SJSA1 (cell line): ENCODE results near the gene HYDIN. TPM values are rescaled to one million over a fixed set of nuclear protein-coding genes. Genes with fewer than 3 reads are reported as not detected.
"Not testable (repeated sequence)": the region's sequence is repeated elsewhere in the genome, so short reads cannot be mapped to it uniquely, and the experiment has no call there.

ENCODE experiments used
- DNase-seq, 2 experiments: peaks; one replicate each; pipeline ENCODE4 v3.0.0-alpha.2; 2015 to 2020; ENCODE audit warnings: low spot score in 2 of 2, low read depth in 1 of 2
- H3K27ac ChIP-seq: fragments of 250-450 bp; sonication (Bioruptor Pico); 2 replicates; pipeline ENCODE4 v1.5.1; 2020; ENCODE audit warnings: mild to moderate bottlenecking, moderate library complexity
- H3K27me3 ChIP-seq: fragments of 250-450 bp; sonication (Bioruptor Pico); replicated peaks from 2 replicates; pipeline ENCODE4 v1.5.1; 2020; ENCODE audit warnings: mild to moderate bottlenecking, moderate library complexity
- H3K36me3 ChIP-seq: fragments of 250-450 bp; sonication (Bioruptor Pico); 2 replicates; pipeline ENCODE4 v1.5.1; 2020; ENCODE audit warnings: mild to moderate bottlenecking
- H3K4me1 ChIP-seq: fragments of 250-450 bp; sonication (Bioruptor Pico); replicated peaks from 2 replicates; pipeline ENCODE4 v1.6.1; 2021; ENCODE audit warnings: mild to moderate bottlenecking
- H3K4me3 ChIP-seq: fragments of 250-450 bp; sonication (Bioruptor Pico); 2 replicates; pipeline ENCODE4 v1.5.1; 2020; ENCODE audit warnings: mild to moderate bottlenecking
- H3K9me3 ChIP-seq: fragments of 250-450 bp; sonication (Bioruptor Pico); replicated peaks from 2 replicates; pipeline ENCODE4 v1.5.1; 2020; ENCODE audit warnings: mild to moderate bottlenecking
- total RNA-seq: library from RNA; depleted of rRNA; stranded (reverse); fragments of >200 nt; shearing (Covaris generic); gene quantifications from 2 replicates; pipeline ENCODE4 v1.2.3, GENCODE V29; 2014

HYDIN gene
- total RNA-seq, 1 experiment from 2014 or later = 0.16 TPM

DNA sequence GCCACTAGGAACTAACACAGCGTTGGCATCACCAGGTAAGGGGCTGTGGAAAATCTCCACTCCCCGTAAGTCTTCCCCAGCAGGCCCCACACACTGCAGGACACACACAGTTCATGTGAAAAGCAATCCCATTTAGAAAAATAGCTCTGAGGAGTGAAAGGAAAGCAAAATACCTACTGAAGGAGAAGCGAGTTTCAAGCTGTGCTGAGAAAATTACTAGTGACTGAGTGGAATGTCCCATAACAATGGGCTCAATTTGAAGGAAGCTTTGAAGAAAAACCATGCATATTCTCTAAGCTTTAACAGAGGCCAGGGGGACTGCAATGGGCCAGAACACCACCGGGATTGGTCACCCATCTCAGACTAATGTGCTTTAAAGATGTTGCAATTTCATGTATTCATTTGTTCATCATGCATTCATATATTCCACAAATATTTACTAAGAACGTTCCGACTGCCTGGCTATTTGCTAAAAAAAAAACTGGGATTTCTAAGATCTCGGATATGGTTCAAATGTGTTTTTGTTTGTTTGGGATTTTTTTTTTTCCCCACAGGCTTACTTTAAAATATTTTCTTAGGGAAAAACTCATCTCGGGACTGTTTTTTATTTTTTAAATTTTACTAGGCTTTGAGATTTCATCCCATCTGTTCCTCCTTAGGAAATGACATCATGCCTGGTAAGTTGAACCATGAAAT is 202.3 kb downstream of the HYDIN start:
- H3K4me3 ChIP-seq, H3K4me1 ChIP-seq, H3K27ac ChIP-seq, H3K27me3 ChIP-seq, H3K9me3 ChIP-seq, H3K36me3 ChIP-seq, DNase-seq: not testable (repeated sequence)

DNA sequence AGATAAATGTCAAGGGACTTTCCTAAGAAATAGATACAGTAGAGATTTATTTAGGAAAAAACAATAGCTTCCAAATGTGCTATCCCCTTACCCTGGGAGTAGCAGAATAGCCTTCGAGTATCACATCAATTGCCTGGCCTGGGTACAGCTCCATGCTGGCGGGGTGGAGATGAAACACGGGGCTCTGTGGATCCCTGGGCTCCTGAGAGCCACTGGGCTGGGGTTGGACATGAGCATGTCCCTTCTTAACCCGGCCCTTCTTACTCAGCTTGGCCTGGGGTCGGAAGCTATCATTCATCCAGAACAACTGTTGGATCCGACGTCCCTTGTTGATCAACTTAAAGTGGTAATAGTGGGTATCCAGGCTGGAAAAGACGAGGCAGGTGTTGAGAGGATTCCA is 203.0 kb downstream of the HYDIN start:
- H3K4me1 ChIP-seq, H3K36me3 ChIP-seq, H3K27me3 ChIP-seq, H3K27ac ChIP-seq, H3K4me3 ChIP-seq, H3K9me3 ChIP-seq, DNase-seq: not testable (repeated sequence)

DNA sequence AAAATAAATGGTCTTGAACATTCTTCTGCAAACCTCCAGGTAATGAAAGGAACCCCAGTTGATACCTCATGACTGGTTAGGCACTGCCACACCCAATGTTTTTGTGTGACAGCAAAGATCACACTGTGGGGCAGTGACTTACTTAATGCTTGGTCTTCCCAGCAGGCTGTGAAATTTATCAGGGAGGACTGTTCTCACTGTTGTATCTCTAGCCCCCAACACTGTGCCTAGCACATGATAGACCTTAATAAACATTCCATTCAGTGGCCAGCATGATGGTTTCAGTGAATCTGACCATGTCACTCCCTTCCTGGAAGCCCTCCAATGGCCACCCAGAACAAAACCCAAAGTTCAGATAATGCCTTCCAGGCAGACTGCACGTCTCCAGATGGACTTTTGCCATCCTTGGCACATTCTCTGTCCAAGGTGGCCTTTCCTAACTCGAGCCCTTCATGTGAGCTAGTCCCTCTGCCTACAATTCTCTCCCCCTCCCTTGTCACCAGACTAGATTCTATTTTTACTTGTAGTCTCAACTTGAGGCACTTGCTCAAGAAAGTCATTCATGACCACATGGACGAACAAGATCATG is 206.6 kb downstream of the HYDIN start:
- H3K4me1 ChIP-seq, H3K36me3 ChIP-seq, DNase-seq, H3K9me3 ChIP-seq, H3K27me3 ChIP-seq, H3K4me3 ChIP-seq, H3K27ac ChIP-seq: not testable (repeated sequence)

GRCh38 chr16:71021961-71022537 is 208.5 kb downstream of the HYDIN start:
- H3K27me3 ChIP-seq, H3K4me1 ChIP-seq, H3K27ac ChIP-seq, H3K36me3 ChIP-seq, DNase-seq, H3K9me3 ChIP-seq, H3K4me3 ChIP-seq: not testable (repeated sequence)

GRCh38 chr16:71019067-71019682 is 211.3 kb downstream of the HYDIN start:
- not testable (repeated sequence) for H3K9me3 ChIP-seq, H3K4me1 ChIP-seq, H3K4me3 ChIP-seq, H3K27me3 ChIP-seq, DNase-seq, H3K36me3 ChIP-seq, H3K27ac ChIP-seq

- DNase-seq, H3K27me3 ChIP-seq, H3K9me3 ChIP-seq, H3K4me1 ChIP-seq, H3K36me3 ChIP-seq, H3K27ac ChIP-seq, H3K4me3 ChIP-seq: not testable (repeated sequence)
Observed at GRCh38 chr16:71015419-71015818, 215.1 kb downstream of the HYDIN start.

DNA sequence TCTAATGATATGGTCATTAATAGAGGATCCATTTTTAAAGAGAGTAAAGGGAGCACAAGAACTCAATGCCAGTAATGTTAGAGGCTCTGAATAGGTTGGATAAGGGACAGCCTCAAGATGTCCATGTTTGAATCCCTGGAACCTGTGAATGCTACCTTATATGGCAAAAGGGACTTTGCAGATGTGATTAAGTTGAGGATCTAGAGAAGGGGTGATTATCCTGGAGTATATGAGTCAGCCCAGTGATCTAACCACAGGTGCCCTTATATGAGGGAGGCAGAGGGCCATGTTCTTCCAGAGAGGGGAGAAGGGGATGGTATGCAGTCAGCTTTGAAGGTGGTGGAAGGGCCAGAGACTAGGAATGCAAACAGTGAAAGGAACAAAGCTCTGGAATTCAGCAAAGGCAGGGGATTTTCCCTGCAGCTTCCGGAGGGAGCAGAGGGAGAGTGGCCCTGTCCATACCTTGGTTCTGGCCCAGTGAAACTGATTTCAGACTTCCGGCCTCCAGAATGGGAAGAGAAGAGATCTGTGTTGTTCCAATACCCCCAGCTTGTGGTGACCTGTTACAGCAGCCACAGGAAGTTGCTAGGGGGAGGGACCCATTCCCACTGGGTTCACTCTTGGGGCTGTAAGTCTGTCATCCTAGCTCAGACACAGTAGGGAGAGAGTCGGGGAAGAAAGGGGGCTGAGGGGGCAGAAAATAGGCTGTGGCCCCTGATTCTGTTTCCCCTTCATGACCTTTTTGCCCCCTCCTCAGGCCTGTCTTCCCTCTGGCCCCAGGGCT is 220.9 kb downstream of the HYDIN start:
- not testable (repeated sequence) for H3K4me3 ChIP-seq

GRCh38 chr16:71006516-71006915 is 224.0 kb downstream of the HYDIN start:
- DNase-seq, H3K27me3 ChIP-seq, H3K27ac ChIP-seq, H3K4me1 ChIP-seq, H3K36me3 ChIP-seq, H3K4me3 ChIP-seq, H3K9me3 ChIP-seq: not testable (repeated sequence)

More for the DNA sequence above, 220.9 kb downstream of the HYDIN start:
- H3K9me3 ChIP-seq, H3K27ac ChIP-seq, H3K27me3 ChIP-seq, H3K4me1 ChIP-seq, H3K36me3 ChIP-seq: not testable (repeated sequence)
- DNase-seq = peak in 1 of 2 experiments; percentile 10

GRCh38 chr16:70999735-71000134 is 230.8 kb downstream of the HYDIN start:
- not testable (repeated sequence) for H3K4me3 ChIP-seq, H3K36me3 ChIP-seq, DNase-seq, H3K9me3 ChIP-seq, H3K27me3 ChIP-seq, H3K27ac ChIP-seq, H3K4me1 ChIP-seq

DNA sequence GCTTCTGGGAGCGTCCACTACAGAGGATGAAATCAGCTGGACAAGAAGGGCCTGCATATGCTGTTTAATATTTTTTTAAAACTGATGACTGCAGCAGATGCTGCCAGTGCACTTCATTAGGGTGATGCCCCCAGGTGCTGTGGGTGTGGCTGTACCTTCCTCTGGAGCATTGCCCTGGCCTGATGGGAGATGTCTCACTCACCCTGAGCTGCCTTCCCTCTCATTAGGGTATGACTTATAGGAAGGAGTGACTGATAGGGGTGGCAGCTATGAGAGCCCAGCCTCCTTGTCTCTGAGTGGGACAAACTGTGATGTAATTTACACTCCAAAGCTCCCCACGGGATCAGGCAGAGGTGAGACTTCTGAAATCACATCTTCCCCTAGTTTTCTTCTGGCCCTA is 234.7 kb downstream of the HYDIN start:
- H3K27ac ChIP-seq, H3K4me1 ChIP-seq, H3K4me3 ChIP-seq, H3K36me3 ChIP-seq, H3K9me3 ChIP-seq, DNase-seq, H3K27me3 ChIP-seq: not testable (repeated sequence)

GRCh38 chr16:70992511-70992910 is 238.0 kb downstream of the HYDIN start:
- not testable (repeated sequence) for H3K4me3 ChIP-seq, H3K36me3 ChIP-seq, H3K27ac ChIP-seq, H3K9me3 ChIP-seq, H3K27me3 ChIP-seq, H3K4me1 ChIP-seq, DNase-seq

DNA sequence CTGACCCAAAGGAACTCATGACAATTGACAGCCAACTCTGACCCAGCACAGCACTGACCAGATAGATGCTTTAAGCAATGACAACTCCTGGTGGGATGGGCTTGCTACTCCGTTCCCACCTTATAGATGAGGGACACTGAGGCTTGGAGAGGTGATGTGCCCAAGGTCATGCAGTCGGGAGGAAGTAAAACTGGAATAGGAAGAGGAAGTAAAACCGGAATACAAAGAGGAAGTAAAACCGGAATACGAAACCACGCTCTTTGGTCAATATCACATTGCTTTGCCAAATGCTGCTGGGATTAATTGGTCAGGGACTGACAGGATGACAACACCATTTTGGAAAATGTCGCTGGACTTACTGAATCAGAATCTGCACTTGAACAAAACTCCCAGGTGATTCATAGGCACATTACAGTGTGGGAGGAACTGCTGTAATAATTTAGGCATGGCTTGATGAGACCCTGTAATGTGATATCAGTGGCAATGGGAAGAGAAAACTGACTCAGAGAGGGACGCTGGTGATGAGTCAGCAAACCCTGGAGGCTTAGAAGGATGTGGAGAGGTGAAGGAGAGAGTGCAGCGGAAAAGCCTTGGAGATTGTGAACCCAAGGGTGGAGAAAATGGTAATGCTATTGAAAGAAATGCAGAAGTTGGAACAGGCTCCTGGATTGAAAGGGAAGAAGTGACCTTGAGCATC is 243.4 kb downstream of the HYDIN start:
- not testable (repeated sequence) for H3K27me3 ChIP-seq, H3K27ac ChIP-seq, H3K9me3 ChIP-seq, H3K4me1 ChIP-seq, DNase-seq, H3K36me3 ChIP-seq, H3K4me3 ChIP-seq

GRCh38 chr16:70984675-70985074 is 245.8 kb downstream of the HYDIN start:
- H3K36me3 ChIP-seq, DNase-seq, H3K27me3 ChIP-seq, H3K4me1 ChIP-seq, H3K9me3 ChIP-seq, H3K4me3 ChIP-seq, H3K27ac ChIP-seq: not testable (repeated sequence)
